H54 (cell line): ENCODE results near the gene PIEZO1.
A peak's percentile ranks its signal among the peaks of the same experiment; 100 is the strongest.
"Not testable (repeated sequence)": the region's sequence is repeated elsewhere in the genome, so short reads cannot be mapped to it uniquely, and the experiment has no call there.

Experiments
- DNase-seq: peaks from one replicate; pipeline ENCODE4 v3.0.0; 2011; ENCODE audit warnings: low spot score, mixed read lengths; ENCODE audit not compliant: insufficient read length
- FAIRE-seq: peaks from 3 replicates; lab custom pipeline; 2011; peaks lifted over from hg19 to GRCh38; lab: Jason Lieb, UNC
- POLR2A ChIP-seq: IDR thresholded peaks from 2 replicates; pipeline ENCODE4 v1.6.1; 2011; ENCODE audit warnings: low read depth, mild to moderate bottlenecking, low read length

Gene PIEZO1

GRCh38 chr16:88778271-88778525 lies 6.8 kb downstream of the PIEZO1 start:
- no peak for TF ChIP-seq POLR2A
- DNase-seq (no peak), FAIRE-seq (no peak)

GRCh38 chr16:88777471-88778270 lies 7.3 kb downstream of the PIEZO1 start:
- FAIRE-seq (no peak), DNase-seq (no peak)
- TF ChIP-seq POLR2A: no peak

- TF ChIP-seq POLR2A: no peak
- no peak for FAIRE-seq
- no peak for DNase-seq
Observed at GRCh38 chr16:88775825-88776224, 9.2 kb downstream of the PIEZO1 start.

- DNase-seq (no peak), FAIRE-seq (no peak)
- TF ChIP-seq POLR2A: no peak
Observed at GRCh38 chr16:88774544-88775393, 10.3 kb downstream of the PIEZO1 start.

- DNase-seq: peak; percentile 78
- no peak for FAIRE-seq
- no peak for TF ChIP-seq POLR2A
Observed at GRCh38 chr16:88773812-88774291, 11.2 kb downstream of the PIEZO1 start.

- DNase-seq (peak; percentile 86), FAIRE-seq (no peak)
- no peak for TF ChIP-seq POLR2A
Observed at GRCh38 chr16:88772871-88773811, 11.9 kb downstream of the PIEZO1 start.

- not testable (repeated sequence) for FAIRE-seq, DNase-seq
Observed at GRCh38 chr16:88771781-88772180, 13.2 kb downstream of the PIEZO1 start.

- 0 out of 2 replicates have a peak, but pooled peaks have one; percentile 3 for TF ChIP-seq POLR2A
- no peak for FAIRE-seq
Observed at GRCh38 chr16:88771294-88771772, 13.7 kb downstream of the PIEZO1 start.

GRCh38 chr16:88770461-88771293 lies 14.3 kb downstream of the PIEZO1 start:
- no peak for FAIRE-seq
- peak; percentile 89 for DNase-seq

More at GRCh38 chr16:88771294-88771772, 13.7 kb downstream of the PIEZO1 start:
- DNase-seq: no peak

GRCh38 chr16:88769617-88770460 lies 15.2 kb downstream of the PIEZO1 start:
- TF ChIP-seq POLR2A: no peak
- DNase-seq (no peak), FAIRE-seq (no peak)

More at GRCh38 chr16:88770461-88771293, 14.3 kb downstream of the PIEZO1 start:
- peak; percentile 16; the same call in 1 of the 2 replicates for TF ChIP-seq POLR2A

- FAIRE-seq (no peak), DNase-seq (no peak)
- no peak for TF ChIP-seq POLR2A
Observed at GRCh38 chr16:88768071-88768783, 16.8 kb downstream of the PIEZO1 start.
